GM12878 (cell line): Measurements from ENCODE around the gene CHST15. TPM values are rescaled to one million over a fixed set of nuclear protein-coding genes. Genes with fewer than 3 reads are reported as not detected.

ENCODE experiments used
- ATAC-seq: fragments of 200-7000 bp; cut with Tn5 transposase; 3 replicates; pipeline ENCODE4 v1.9.1; 2020; ENCODE audit warnings: mild to moderate bottlenecking, moderate library complexity
- BruUV-seq: library from RNA; stranded (reverse); fragments of 400-500 nt; replicated peaks from 2 replicates; lab custom pipeline; 2021; lab: Mats Ljungman, UMichigan
- CTCF ChIA-PET: fragments of 300-600 bp; sonication (Branson Sonifier 250); formaldehyde crosslinking; extraction: SDS; loops from one replicate; lab custom pipeline; 2021; ENCODE audit warnings: inconsistent platforms; lab: Yijun Ruan, JAX
- POLR2A ChIA-PET: fragments of 350-600 bp; formaldehyde crosslinking; extraction: SDS; loops from one replicate; lab custom pipeline; 2021; ENCODE audit warnings: inconsistent platforms; lab: Charles Lee
- RAD21 ChIA-PET: fragments of 300-600 bp; sonication (Branson Sonifier 250); formaldehyde crosslinking; loops from one replicate; lab custom pipeline; 2023; ENCODE audit warnings: antibody characterized with exemption; ENCODE audit not compliant: unreplicated experiment; lab: Charles Lee
- SMC1A ChIA-PET: fragments of 300-600 bp; sonication (Branson Sonifier 250); formaldehyde crosslinking; loops from one replicate; lab custom pipeline; 2023; ENCODE audit not compliant: unreplicated experiment, uncharacterized antibody; lab: Charles Lee
- DNase-seq: peaks from one replicate; pipeline ENCODE4 v3.0.0-alpha.2; 2011; ENCODE audit warnings: low read depth, low spot score
- FAIRE-seq: peaks from 3 replicates; lab custom pipeline; 2011; peaks lifted over from hg19 to GRCh38; lab: Jason Lieb, UNC
- H2AFZ ChIP-seq: 2 replicates; pipeline ENCODE4 v1.6.0; 2011; ENCODE audit warnings: low read depth, low read length, control low read depth; ENCODE audit not compliant: control insufficient read depth
- H3K27ac ChIP-seq: 2 replicates; pipeline ENCODE4 v1.5.1; 2011; ENCODE audit warnings: control low read depth; ENCODE audit not compliant: control insufficient read depth, insufficient read depth
- H3K27me3 ChIP-seq, 2 experiments: replicated peaks in 1 of 2; 2 replicates each; pipeline versions ENCODE4 v1.6.0 to v1.6.1; 2011; ENCODE audit warnings: low read length in 1 of 2; ENCODE audit not compliant: control insufficient read depth in 2 of 2, insufficient read depth in 2 of 2
- H3K36me3 ChIP-seq, 2 experiments: 2 replicates each; pipeline ENCODE4 v1.5.1; 2011; ENCODE audit warnings: low read length in 1 of 2; ENCODE audit not compliant: control insufficient read depth in 2 of 2, insufficient read depth in 2 of 2
- H3K4me1 ChIP-seq: 2 replicates; pipeline ENCODE4 v1.6.1; 2011; ENCODE audit warnings: mild to moderate bottlenecking, low read length, moderate library complexity, mixed read lengths; ENCODE audit not compliant: control insufficient read depth, insufficient read depth
- H3K4me2 ChIP-seq: 2 replicates; pipeline ENCODE4 v1.6.0; 2011; ENCODE audit warnings: control low read depth; ENCODE audit not compliant: control insufficient read depth, insufficient read depth
- H3K4me3 ChIP-seq: fragments of 200-600 bp; sonication (generic); 2 replicates; pipeline ENCODE4 v1.5.1; 2016
- H3K79me2 ChIP-seq: 2 replicates; pipeline ENCODE4 v1.6.0; 2011; ENCODE audit warnings: low read length; ENCODE audit not compliant: control insufficient read depth, insufficient read depth
- H3K9ac ChIP-seq: 2 replicates; pipeline ENCODE4 v1.8.0; 2011; ENCODE audit warnings: low read length, control low read depth, mixed read lengths; ENCODE audit not compliant: control insufficient read depth, insufficient read depth
- H3K9me3 ChIP-seq: replicated peaks from 3 replicates; pipeline ENCODE4 v1.5.1; 2011; ENCODE audit warnings: mild to moderate bottlenecking, low read length; ENCODE audit not compliant: control insufficient read depth, insufficient read depth
- H4K20me1 ChIP-seq: 2 replicates; pipeline ENCODE4 v1.6.0; 2011; ENCODE audit not compliant: control insufficient read depth, insufficient read depth
- IKZF2 ChIP-seq, 2 experiments: fragments of 450-650 bp; IDR thresholded peaks; 2 replicates each; pipeline ENCODE4 v1.6.1; 2017; ENCODE audit warnings: mild to moderate bottlenecking in 2 of 2, moderate library complexity in 2 of 2
- IRF4 ChIP-seq: IDR thresholded peaks from 2 replicates; pipeline ENCODE4 v1.6.1; 2011; ENCODE audit warnings: low read depth, low read length
- MEF2B ChIP-seq: fragments of 450-650 bp; IDR thresholded peaks from 2 replicates; pipeline ENCODE4 v1.6.1; 2018; ENCODE audit warnings: mild to moderate bottlenecking, moderate library complexity; ENCODE audit not compliant: partially characterized antibody, poor library complexity, severe bottlenecking
- NFXL1 ChIP-seq: fragments of 450-650 bp; IDR thresholded peaks from 2 replicates; pipeline ENCODE4 v1.6.1; 2017; ENCODE audit warnings: antibody characterized with exemption, mild to moderate bottlenecking, borderline replicate concordance
- NFYB ChIP-seq: IDR thresholded peaks from 2 replicates; pipeline ENCODE4 v1.6.1; 2011; ENCODE audit warnings: low read depth, mild to moderate bottlenecking, low read length, improper control_type of control experiment, moderate library complexity; ENCODE audit not compliant: insufficient read depth
- PAX5 ChIP-seq: IDR thresholded peaks from 2 replicates; pipeline ENCODE4 v1.6.1; 2011; ENCODE audit warnings: low read depth, low read length, borderline replicate concordance
- SMAD5 ChIP-seq: IDR thresholded peaks from 2 replicates; pipeline ENCODE4 v1.6.1; 2016; ENCODE audit warnings: antibody characterized with exemption, low read depth
- SMARCA5 ChIP-seq: fragments of 450-650 bp; IDR thresholded peaks from 2 replicates; pipeline ENCODE4 v1.6.1; 2017; ENCODE audit warnings: mild to moderate bottlenecking
- TBL1XR1 ChIP-seq: IDR thresholded peaks from 2 replicates; pipeline ENCODE4 v1.6.1; 2012; ENCODE audit warnings: low read depth, low read length, improper control_type of control experiment
- ZNF217 ChIP-seq: fragments of 450-650 bp; IDR thresholded peaks from 2 replicates; pipeline ENCODE4 v1.6.1; 2017; ENCODE audit warnings: antibody characterized with exemption, mild to moderate bottlenecking
- WGBS: methylation state at CpG from one replicate; pipeline ENCODE4 v1.1.6; 2016; ENCODE audit warnings: low lambda C conversion rate; ENCODE audit not compliant: insufficient replicate concordance, insufficient coverage; ENCODE audit errors: missing lambda C conversion rate; 5-methylcytosine and 5-hydroxymethylcytosine counted together
- in situ Hi-C: fragments of 300-500 bp; cut with MboI; formaldehyde crosslinking; loops from 9 replicates; pipeline ENCODE4 v1.14.3; 2018; ENCODE audit warnings: mixed read lengths
- intact Hi-C: fragments of 100-400 bp; cut with micrococcal nuclease; formaldehyde crosslinking; loops from one replicate; pipeline ENCODE4 v1.14.2; 2022; ENCODE audit not compliant: unreplicated experiment
- polyA plus RNA-seq, 11 experiments: library from polyadenylated mRNA; depleted of rRNA in 4 of 11; unstranded in 6 of 11; stranded (reverse) in 5 of 11; fragments of >200 nt; fragmentation: Nextera tagmentation in 4 of 11; fragmentation: Illumina TruSeq in 1 of 11; extraction: Ambion mirVana in 4 of 11; extraction: Trizol in 1 of 11; gene quantifications; 1 replicate in 1 of 11; 2 replicates in 10 of 11; pipeline versions ENCODE4 v1.2.1 to v1.2.3, GENCODE V29; 2011 to 2016; ENCODE audit warnings: inconsistent platforms in 2 of 11, missing spikeins in 2 of 11, low read depth in 1 of 11
- total RNA-seq, 4 experiments: library from RNA; depleted of rRNA in 3 of 4; stranded (reverse); fragments of >200 nt in 3 of 4; fragmentation: Illumina TruSeq in 1 of 4; extraction: Trizol in 1 of 4; gene quantifications; 2 replicates each; pipeline versions ENCODE4 v1.2.1 to v1.2.3, GENCODE V29; 2013 to 2021
- TF ChIP-seq, protein P1 (sequence below): fragments of 450-650 bp; IDR thresholded peaks from 2 replicates; pipeline ENCODE4 v1.6.1; 2017; ENCODE audit warnings: mild to moderate bottlenecking, moderate library complexity

Gene CHST15
- total and polyA plus RNA-seq, 10 of the 15 experiments (the other 5 are each of a cell fraction or from before 2014, with no cell fraction given) = 0.02 to 0.53 (median 0.05) TPM; not detected in 1

DNA sequence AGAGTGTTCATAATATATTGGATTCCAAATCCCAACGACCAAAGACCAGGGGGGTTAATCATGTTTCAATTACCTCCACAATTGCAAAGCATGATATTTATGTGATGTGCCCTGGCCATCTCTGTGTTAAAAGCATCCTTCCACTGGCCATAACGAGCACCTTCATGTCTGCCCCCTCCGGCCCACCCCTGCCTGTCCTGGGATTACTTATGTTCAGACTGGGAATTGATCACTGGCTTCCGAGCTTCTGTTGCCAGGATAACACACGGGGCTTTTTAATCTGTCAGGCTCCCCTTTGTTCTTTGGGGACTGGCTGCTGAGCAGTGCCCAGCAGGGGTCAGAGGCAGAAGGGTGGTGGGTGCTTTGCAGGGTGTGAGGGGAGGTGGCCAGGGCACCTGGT is 13.7 kb upstream of the CHST15 start:
- ATAC-seq (no peak; the same call in 2 of the 3 replicates), FAIRE-seq (no peak), DNase-seq (no peak)
- intact Hi-C loops (no loop called here), in situ Hi-C loops (loop anchor here (10.0 kb wide), 1 partner anchor 958 kb away; no protein-coding TSS in a partner anchor)
- H3K27ac ChIP-seq = no peak overlapping the region
- ChIA-PET CTCF (interaction anchor here (1.2 to 1.4 kb wide), 2 partner anchors 12 to 86 kb away, joined by 3 read pairs; no protein-coding TSS in a partner anchor), SMC1A (interaction anchor here (1.0 kb wide), 1 partner anchor 74 kb away, joined by 3 read pairs; no protein-coding TSS in a partner anchor), RAD21 (interaction anchor here (0.6 to 1.8 kb wide), 2 partner anchors 179 to 397 kb away, joined by 3 to 8 read pairs; no protein-coding TSS in a partner anchor), POLR2A (interaction anchor here (0.5 kb wide), 1 partner anchor 310 kb away, joined by 14 read pairs; no protein-coding TSS in a partner anchor)
- TF ChIP-seq NFXL1 = no peak
- no peak overlapping the region for H2AFZ ChIP-seq
- H3K4me1 ChIP-seq = peaks cover 25% of the 10 kb centered on the region
- WGBS = 51% methylated on average over 5 of the region's 5 CpGs
- no peaks in the 10 kb centered on the region for H4K20me1 ChIP-seq
- H3K79me2 ChIP-seq = no peaks in the 10 kb centered on the region
- H3K9ac ChIP-seq = no peak overlapping the region
- H3K4me2 ChIP-seq = peak overlapping the region; percentile 73
- H3K9me3 ChIP-seq = peaks cover 4% of the 10 kb centered on the region; the same call in 1 of the 3 replicates
- no TSS peak for BruUV-seq
- no peaks in the 10 kb centered on the region for H3K36me3 ChIP-seq
- peaks cover 0 to 4% of the 10 kb centered on the region in 2 experiments; a peak in 3 of 4 replicates for H3K27me3 ChIP-seq
- peak overlapping the region; percentile 34; the same call in 1 of the 2 replicates for H3K4me3 ChIP-seq

DNA sequence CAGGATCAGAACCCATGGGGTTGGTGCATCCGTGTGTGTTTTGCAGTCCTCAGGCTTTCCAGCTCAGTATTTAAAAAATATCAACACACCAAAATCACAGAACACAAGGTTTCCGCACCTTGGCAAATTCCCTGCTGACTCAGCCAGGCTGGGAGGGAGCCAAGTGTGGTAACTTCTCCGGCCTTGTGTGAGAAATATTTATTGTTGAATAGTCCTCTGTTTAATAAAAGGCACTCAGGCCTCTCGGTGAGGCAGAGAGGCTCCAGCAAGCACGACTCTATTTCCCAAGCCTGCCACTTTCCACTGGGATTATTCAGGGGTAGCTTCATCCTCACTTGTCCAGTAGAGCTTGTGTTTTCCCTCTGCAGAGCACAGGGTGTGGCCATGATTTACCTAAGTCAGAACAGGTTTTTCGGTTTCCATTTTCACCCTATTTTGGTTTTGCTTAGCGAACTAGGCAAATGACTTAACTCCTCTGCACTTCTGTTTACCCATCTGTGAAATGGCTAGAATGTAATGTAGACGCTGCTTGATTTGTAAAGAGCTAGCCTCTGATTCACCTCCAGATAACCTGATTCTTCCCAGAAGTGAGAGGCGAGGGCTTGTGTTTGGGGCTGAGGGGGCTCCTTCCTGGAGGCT is 13.0 kb upstream of the CHST15 start:
- Histone ChIP-seq H3K79me2 (no peaks in the 10 kb centered on the region), H3K4me2 (peak overlapping the region; percentile 73), H3K9me3 (peaks cover 5% of the 10 kb centered on the region; the same call in 2 of the 3 replicates), H3K4me3 (peak overlapping the region; percentile 34; the same call in 1 of the 2 replicates), H3K36me3 (no peaks in the 10 kb centered on the region), H3K27ac (peak overlapping the region; percentile 33), H3K9ac (no peak overlapping the region), H3K27me3 (peaks cover 0 to 5% of the 10 kb centered on the region in 2 experiments; a peak in 3 of 4 replicates), H3K4me1 (peaks cover 25% of the 10 kb centered on the region), H2AFZ (no peak overlapping the region), H4K20me1 (no peaks in the 10 kb centered on the region)
- peak; percentile 57 for DNase-seq
- RAD21 ChIA-PET = interaction anchor here (1.8 kb wide), 1 partner anchor 179 kb away, joined by 8 read pairs; no protein-coding TSS in a partner anchor
- CTCF ChIA-PET = interaction anchor here (1.4 to 1.5 kb wide), 3 partner anchors 86 to 283 kb away, joined by 3 to 5 read pairs (median 5); no protein-coding TSS in a partner anchor
- intact Hi-C loops = no loop called here
- peak; percentile 91 for FAIRE-seq
- in situ Hi-C loops = loop anchor here (10.0 kb wide), 1 partner anchor 958 kb away; no protein-coding TSS in a partner anchor
- POLR2A ChIA-PET = interaction anchor here (0.5 kb wide), 1 partner anchor 310 kb away, joined by 14 read pairs; no protein-coding TSS in a partner anchor
- WGBS = 0% methylated on average over 9 of the region's 9 CpGs
- SMC1A ChIA-PET = interaction anchor here (1.2 kb wide), 1 partner anchor 183 kb away, joined by 3 read pairs; no protein-coding TSS in a partner anchor
- ATAC-seq = peak; percentile 97
- BruUV-seq = no TSS peak
- TF ChIP-seq SMARCA5 (peak; percentile 85; the same call in 1 of the 2 replicates), IKZF2 (IDR thresholded peaks at IDR 0.05) (peak in 1 of 2 experiments; percentile 27; a peak in 1 of 4 replicates), ZNF217 (peak; percentile 96), SMAD5 (no peak), NFYB (no peak), PAX5 (peak; percentile 64; the same call in 1 of the 2 replicates), TBL1XR1 (0 out of 2 replicates have a peak, but pooled peaks have one; percentile 49), MEF2B (peak; percentile 82), IRF4 (0 out of 2 replicates have a peak, but pooled peaks have one; percentile 42)
- TF ChIP-seq, protein P1, sequence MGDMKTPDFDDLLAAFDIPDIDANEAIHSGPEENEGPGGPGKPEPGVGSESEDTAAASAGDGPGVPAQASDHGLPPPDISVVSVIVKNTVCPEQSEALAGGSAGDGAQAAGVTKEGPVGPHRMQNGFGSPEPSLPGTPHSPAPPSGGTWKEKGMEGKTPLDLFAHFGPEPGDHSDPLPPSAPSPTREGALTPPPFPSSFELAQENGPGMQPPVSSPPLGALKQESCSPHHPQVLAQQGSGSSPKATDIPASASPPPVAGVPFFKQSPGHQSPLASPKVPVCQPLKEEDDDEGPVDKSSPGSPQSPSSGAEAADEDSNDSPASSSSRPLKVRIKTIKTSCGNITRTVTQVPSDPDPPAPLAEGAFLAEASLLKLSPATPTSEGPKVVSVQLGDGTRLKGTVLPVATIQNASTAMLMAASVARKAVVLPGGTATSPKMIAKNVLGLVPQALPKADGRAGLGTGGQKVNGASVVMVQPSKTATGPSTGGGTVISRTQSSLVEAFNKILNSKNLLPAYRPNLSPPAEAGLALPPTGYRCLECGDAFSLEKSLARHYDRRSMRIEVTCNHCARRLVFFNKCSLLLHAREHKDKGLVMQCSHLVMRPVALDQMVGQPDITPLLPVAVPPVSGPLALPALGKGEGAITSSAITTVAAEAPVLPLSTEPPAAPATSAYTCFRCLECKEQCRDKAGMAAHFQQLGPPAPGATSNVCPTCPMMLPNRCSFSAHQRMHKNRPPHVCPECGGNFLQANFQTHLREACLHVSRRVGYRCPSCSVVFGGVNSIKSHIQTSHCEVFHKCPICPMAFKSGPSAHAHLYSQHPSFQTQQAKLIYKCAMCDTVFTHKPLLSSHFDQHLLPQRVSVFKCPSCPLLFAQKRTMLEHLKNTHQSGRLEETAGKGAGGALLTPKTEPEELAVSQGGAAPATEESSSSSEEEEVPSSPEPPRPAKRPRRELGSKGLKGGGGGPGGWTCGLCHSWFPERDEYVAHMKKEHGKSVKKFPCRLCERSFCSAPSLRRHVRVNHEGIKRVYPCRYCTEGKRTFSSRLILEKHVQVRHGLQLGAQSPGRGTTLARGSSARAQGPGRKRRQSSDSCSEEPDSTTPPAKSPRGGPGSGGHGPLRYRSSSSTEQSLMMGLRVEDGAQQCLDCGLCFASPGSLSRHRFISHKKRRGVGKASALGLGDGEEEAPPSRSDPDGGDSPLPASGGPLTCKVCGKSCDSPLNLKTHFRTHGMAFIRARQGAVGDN = no peak
